NCI-H2171 treated with DMSO at 0.1 percent for 48 hours (cell line): ENCODE measurements around the gene CDH9.

Experiments
- DNase-seq: peaks from one replicate; lab custom pipeline; 2025; lab: John Stamatoyannopoulos, UW

Gene CDH9, protein sequence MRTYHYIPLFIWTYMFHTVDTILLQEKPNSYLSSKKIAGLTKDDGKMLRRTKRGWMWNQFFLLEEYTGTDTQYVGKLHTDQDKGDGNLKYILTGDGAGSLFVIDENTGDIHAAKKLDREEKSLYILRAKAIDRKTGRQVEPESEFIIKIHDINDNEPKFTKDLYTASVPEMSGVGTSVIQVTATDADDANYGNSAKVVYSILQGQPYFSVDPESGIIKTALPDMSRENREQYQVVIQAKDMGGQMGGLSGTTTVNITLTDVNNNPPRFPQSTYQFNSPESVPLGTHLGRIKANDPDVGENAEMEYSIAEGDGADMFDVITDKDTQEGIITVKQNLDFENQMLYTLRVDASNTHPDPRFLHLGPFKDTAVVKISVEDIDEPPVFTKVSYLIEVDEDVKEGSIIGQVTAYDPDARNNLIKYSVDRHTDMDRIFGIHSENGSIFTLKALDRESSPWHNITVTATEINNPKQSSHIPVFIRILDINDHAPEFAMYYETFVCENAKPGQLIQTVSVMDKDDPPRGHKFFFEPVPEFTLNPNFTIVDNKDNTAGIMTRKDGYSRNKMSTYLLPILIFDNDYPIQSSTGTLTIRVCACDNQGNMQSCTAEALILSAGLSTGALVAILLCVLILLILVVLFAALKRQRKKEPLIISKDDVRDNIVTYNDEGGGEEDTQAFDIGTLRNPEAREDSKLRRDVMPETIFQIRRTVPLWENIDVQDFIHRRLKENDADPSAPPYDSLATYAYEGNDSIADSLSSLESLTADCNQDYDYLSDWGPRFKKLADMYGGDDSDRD

DNA sequence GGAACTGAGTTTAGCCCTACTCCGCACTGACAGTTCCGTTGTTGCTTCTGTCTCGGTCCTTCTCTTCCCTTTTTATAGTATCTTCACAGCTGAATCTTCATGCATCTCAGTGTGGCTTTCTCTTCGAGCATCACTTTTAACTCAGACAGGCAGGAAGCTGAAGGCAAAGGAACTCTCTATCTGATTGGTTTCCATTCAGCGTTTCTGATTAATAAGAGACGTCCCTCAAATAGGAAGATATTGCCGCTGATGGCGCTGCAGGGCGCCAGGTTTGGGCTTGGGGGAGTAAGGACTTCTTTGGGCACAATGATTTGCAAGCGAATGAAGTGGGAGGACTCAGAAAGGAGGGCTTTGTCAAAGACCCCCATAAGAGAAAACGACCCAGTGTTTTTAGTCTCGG, at the start of gene CDH9:
CDH9 (minus strand) TSS at position 111 of the 400 bp plus-strand sequence. CDS start 50,253 bp downstream, outside the sequence.
- DNase-seq, result no peak

DNA sequence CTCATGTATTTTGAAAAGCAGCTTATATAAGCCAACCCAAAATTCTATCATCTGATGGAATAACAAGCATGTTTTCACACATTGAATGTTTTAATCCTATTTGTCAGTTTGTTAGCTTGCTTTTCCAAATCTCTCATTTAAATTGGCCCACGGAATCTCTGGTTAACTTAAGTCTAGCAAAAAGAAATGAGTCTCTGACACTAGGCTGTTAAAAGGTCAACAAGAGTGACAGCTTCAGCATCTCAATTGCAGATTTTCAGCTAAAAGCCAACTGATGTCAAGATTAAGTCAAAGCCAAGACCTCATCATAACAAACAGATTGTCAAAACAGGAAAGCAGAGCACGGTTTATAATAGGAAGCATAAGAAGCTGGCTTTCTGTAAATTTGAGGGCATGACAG, 49.4 kb upstream of the CDH9 start:
- no peak for DNase-seq

DNA sequence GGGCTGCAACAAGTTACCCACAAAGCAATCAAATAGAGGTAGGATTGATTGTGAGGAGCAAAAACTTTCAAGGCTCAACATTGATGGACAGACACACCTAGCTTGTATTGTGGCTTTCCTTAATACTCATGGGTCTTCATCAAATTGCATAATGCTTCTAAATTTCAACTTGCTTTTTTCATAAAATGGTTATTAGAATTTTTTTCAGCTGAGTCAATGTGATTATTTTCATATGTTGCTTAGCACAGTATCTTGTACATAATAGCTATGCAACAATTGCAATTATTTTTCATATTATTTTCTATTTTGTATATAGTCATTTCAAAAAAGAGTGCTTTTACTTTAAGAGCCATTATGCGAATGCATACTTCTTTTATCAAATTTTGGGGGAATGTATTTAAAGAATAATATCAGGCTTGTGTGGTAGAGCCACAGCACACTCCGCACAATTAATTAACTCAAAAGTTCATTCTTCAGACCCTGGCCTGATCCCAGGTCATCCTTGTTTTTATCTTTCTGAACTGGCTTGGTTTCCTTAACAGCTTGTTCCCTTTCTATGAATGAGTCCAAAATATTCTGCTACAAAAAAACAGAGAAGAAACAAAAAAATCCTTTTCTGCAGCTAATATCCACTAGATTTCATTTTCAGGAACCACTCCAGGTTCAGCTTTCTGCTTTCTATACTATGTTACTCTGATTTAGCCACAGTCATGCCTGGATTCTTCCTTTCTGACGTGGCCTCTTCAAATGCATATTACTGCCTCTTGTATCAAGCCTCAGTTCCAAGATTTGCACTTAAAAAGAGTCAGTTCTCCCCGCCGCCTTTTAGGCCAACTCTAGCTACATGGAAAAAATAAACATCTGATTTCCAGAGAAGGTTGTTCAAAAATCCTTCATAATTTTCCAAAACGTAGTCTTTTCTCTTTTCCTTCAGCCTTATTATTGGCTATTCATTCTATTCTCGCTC, 45.3 kb upstream of the CDH9 start:
- DNase-seq, result no peak

DNA sequence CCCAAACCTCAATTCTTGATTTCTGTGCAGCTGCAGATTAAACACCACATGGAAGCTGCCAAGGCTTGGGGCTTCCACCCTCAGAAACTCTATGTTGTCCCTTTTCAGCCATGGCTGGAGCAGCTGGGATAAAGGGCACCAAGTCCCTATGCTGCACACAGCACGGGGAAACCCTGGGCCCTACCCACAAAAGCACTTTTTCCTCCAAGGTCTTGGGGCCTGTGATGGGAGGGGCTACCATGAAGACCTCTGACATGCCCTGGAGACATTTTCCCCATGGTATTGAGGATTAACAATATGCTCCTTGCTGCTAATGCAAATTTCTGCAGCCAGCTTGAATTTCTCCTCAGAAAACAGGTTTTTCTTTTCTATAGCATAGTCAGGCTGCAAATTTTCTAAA, 41.8 kb upstream of the CDH9 start:
- DNase-seq, result no peak

GRCh38 chr5:27062451-27062850, 24.1 kb upstream of the CDH9 start:
- DNase-seq, result no peak

GRCh38 chr5:27048510-27048909, 10.1 kb upstream of the CDH9 start:
- no peak for DNase-seq

DNA sequence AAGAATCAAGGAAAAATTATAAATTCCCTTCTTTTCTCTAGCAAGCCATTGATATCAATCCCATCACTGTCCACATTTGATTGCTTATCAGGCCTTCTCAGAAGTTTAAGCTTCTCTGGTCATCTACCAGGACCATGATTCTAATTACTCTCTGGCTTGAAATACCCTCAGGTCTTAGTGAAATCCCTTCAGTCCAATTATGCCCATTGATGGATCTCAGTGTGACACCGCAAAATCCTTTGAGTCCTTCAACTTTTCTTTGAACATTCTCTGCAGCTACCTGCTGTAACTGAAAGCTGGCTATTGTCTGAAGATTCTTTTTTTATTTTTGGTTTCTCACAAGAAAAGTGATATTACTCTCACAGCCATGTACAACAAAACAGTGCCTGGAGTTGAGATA, 3.0 kb upstream of the CDH9 start:
- DNase-seq, result no peak

DNA sequence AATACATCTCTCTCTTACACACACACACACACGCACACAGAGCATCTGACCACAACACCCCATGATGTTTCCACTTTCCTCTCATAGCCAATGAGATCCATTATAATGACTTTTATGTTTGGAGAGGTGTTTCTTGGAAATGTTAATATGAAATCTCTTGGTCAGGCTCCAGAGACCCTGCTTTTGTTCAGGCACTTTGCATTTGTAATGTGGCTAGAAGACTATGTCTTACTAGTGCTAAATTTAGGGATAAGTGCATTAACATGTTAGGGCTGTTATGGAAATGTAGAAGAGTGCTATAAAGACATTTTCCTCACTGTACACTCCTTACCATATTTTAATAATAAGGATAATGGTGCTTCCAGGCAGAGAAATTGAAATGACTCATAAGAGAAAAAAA, 3.8 kb downstream of the CDH9 start:
- no peak for DNase-seq

DNA sequence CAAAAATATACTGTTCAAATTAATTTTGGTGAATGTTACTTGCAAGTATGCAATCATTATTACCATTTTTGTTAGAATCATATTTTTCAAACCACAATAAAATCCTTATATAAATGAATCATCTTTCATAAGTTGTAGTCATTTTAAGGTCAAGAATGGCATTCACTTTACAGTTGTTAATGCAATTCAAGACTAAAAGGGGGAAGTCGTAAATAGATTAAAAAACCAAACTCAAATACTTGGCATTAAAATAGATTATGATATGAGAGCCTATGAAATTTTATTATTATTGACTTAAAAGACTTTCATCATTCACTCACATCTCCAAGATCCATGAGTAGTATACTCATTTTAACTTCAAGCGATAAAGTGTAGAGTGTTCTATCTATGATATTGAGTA, 11.6 kb downstream of the CDH9 start:
- no peak for DNase-seq

GRCh38 chr5:27026063-27026462, 12.3 kb downstream of the CDH9 start:
- no peak for DNase-seq

- no peak for DNase-seq
Observed at GRCh38 chr5:27021471-27021870, 16.9 kb downstream of the CDH9 start.

GRCh38 chr5:27020973-27021372, 17.4 kb downstream of the CDH9 start:
- peak; percentile 14 for DNase-seq

- DNase-seq, result no peak
Observed at GRCh38 chr5:27015758-27016157, 22.6 kb downstream of the CDH9 start.

GRCh38 chr5:27011274-27011673, 27.1 kb downstream of the CDH9 start:
- DNase-seq, result no peak

DNA sequence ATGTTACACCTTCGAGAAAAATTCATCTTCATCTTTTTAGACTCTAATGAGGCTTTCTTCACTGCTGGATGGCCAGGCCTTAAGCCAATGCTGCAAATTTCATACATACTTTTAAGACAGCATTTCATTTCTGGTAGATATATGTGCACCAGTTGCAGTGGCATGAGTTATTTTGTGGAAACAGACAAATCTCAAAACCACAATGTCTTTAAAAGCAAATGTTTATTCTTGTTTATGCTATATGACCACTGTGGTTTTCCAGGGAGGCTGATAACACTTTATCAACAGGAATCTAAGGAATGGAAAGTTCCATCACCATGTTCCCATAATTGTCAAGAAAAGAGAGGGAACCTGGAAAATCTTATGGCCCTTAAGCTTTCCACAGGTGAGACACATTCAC, 27.7 kb downstream of the CDH9 start:
- no peak for DNase-seq

DNA sequence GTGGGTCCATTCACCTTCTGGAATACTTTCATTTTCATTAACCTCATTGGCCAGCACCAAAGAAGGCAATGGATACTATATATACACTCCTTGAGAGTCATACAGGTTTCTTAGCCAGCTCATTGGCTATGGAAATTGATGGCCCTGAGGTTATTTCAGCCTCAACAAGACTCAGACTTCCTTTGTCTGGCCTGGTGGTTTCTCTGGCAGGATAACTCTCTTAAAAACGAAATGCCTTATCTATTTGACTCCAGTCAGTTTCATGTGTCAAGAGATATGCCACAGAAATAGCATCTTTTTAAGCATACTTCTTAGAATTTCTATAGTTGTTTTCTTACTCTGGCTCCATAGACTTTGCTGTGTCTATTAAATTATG, 28.9 kb downstream of the CDH9 start:
- no peak for DNase-seq

- no peak for DNase-seq
Observed at GRCh38 chr5:27008604-27009539, 29.5 kb downstream of the CDH9 start.

DNA sequence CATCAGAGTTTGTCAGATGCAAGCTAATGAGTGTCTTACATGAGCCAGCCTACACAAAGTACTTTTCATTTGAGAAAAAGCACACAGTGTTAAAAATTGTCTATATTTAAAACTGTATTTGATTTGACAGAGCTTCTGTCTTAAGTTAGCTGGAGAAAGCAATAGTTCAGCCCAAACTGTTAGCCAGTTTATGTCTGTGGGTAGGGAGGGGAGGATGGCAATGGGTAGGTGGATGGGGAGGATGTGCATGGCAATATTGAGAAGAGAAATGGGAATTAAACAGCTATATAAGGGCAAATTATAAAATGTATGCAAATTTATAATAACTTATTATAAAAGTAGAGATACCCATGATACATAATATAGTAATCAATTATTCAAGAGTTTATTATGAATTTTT, 31.3 kb downstream of the CDH9 start:
- DNase-seq, result no peak

GRCh38 chr5:26986985-26987384, 51.4 kb downstream of the CDH9 start:
- no peak for DNase-seq

DNA sequence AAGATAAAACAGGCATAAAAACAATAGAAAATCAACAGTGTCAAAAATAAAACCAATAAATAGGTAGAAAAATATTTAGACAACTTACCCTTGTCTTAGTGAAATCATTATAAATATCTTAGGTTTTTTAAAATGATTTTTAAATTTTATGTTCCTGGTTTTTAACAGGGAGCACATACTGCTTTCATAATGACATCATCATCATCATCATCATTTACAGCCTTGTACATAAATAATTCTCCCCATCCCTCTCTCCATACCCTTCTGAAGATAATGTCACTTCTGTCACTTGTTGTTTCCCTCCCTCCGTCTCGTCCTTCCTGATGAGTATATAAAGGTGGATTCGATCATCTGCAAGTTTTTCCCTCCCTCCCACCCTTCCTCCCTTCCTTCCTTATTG, 56.6 kb downstream of the CDH9 start:
- no peak for DNase-seq

GRCh38 chr5:26959290-26959689, 79.1 kb downstream of the CDH9 start:
- DNase-seq, result no peak
